DND-41 (cell line): ENCODE results near the gene ABHD3.

ENCODE experiments used
- ATAC-seq: fragments of 200-7000 bp; cut with Tn5 transposase; 3 replicates; pipeline ENCODE4 v1.9.1; 2021; ENCODE audit warnings: low read depth; ENCODE audit not compliant: insufficient read depth
- DNase-seq: peaks from one replicate; pipeline ENCODE4 v3.0.0-alpha.2; 2020
- H2AFZ ChIP-seq: 2 replicates; pipeline ENCODE4 v1.6.0; 2012; ENCODE audit warnings: low read depth, low read length
- H3K27ac ChIP-seq: 2 replicates; pipeline ENCODE4 v1.5.1; 2012; ENCODE audit warnings: low read length, inconsistent platforms
- H3K27me3 ChIP-seq: fragments of 200-600 bp; sonication (generic); 2 replicates; pipeline ENCODE4 v1.6.0; 2012; ENCODE audit warnings: low read length, mild to moderate bottlenecking, inconsistent platforms; ENCODE audit not compliant: insufficient read depth, poor library complexity
- H3K36me3 ChIP-seq: 2 replicates; pipeline ENCODE4 v1.5.1; 2012; ENCODE audit warnings: low read length, inconsistent platforms; ENCODE audit not compliant: insufficient read depth
- H3K4me1 ChIP-seq: 2 replicates; pipeline ENCODE4 v1.5.1; 2012; ENCODE audit warnings: mild to moderate bottlenecking, low read length; ENCODE audit not compliant: insufficient read depth
- H3K4me2 ChIP-seq: 2 replicates; pipeline ENCODE4 v1.6.0; 2012; ENCODE audit warnings: mild to moderate bottlenecking, moderate library complexity, low read length, inconsistent platforms; ENCODE audit not compliant: insufficient read depth
- H3K4me3 ChIP-seq, 2 experiments: fragments of 200-600 bp in 1 of 2; shearing (Covaris generic) in 1 of 2; 2 replicates each; pipeline ENCODE4 v1.5.1; 2012 to 2016; ENCODE audit warnings: inconsistent platforms in 2 of 2, low read length in 2 of 2, mild to moderate bottlenecking in 2 of 2, low read depth in 1 of 2, moderate library complexity in 1 of 2
- H3K79me2 ChIP-seq: 2 replicates; pipeline ENCODE4 v1.6.0; 2012; ENCODE audit warnings: low read length, inconsistent platforms; ENCODE audit not compliant: insufficient read depth
- H3K9ac ChIP-seq: 2 replicates; pipeline ENCODE4 v1.6.0; 2012; ENCODE audit warnings: low read depth, mild to moderate bottlenecking, inconsistent platforms, low read length, moderate library complexity
- H3K9me3 ChIP-seq: 2 replicates; pipeline ENCODE4 v1.5.1; 2012; ENCODE audit warnings: low read length, moderate library complexity, mild to moderate bottlenecking, inconsistent platforms; ENCODE audit not compliant: insufficient read depth, severe bottlenecking
- H4K20me1 ChIP-seq: 2 replicates; pipeline ENCODE4 v1.6.0; 2012; ENCODE audit warnings: low read length; ENCODE audit not compliant: insufficient read depth
- CTCF ChIP-seq: IDR thresholded peaks from 2 replicates; pipeline ENCODE4 v1.5.1; 2012; ENCODE audit warnings: borderline replicate concordance, low read length, moderate library complexity, mild to moderate bottlenecking; ENCODE audit not compliant: poor library complexity, severe bottlenecking; ENCODE audit errors: extremely low read depth
- EZH2 ChIP-seq: IDR thresholded peaks from 3 replicates; pipeline ENCODE4 v1.6.1; 2012; ENCODE audit warnings: borderline replicate concordance, low read depth, mild to moderate bottlenecking, moderate library complexity, low read length, inconsistent platforms; ENCODE audit not compliant: severe bottlenecking

The ABHD3 gene

GRCh38 chr18:21605213-21605612, 99.4 kb downstream of the ABHD3 start:
- DNase-seq, result no peak
- H3K4me2 ChIP-seq, result no peak overlapping the region

GRCh38 chr18:21604671-21605070, 99.9 kb downstream of the ABHD3 start:
- ATAC-seq, result no peak
- TF ChIP-seq CTCF (no peak), EZH2 (no peak)
- no peaks in the 10 kb centered on the region for H4K20me1 ChIP-seq
- no peak overlapping the region for H3K4me2 ChIP-seq
- H3K9me3 ChIP-seq, result no peaks in the 10 kb centered on the region
- H3K36me3 ChIP-seq, result no peaks in the 10 kb centered on the region; the same call in 1 of the 2 replicates
- H3K27ac ChIP-seq, result no peak overlapping the region
- no peak overlapping the region for H3K9ac ChIP-seq
- H3K79me2 ChIP-seq, result peaks cover 8% of the 10 kb centered on the region
- H2AFZ ChIP-seq, result no peak overlapping the region; the same call in 1 of the 2 replicates
- no peak for DNase-seq
- no peaks in the 10 kb centered on the region for H3K27me3 ChIP-seq
- H3K4me3 ChIP-seq, result no peak overlapping the region
- peaks cover 11% of the 10 kb centered on the region for H3K4me1 ChIP-seq

More at GRCh38 chr18:21605213-21605612, 99.4 kb downstream of the ABHD3 start:
- TF ChIP-seq EZH2 (no peak), CTCF (no peak)
- Histone ChIP-seq H3K9ac (no peak overlapping the region), H3K36me3 (no peaks in the 10 kb centered on the region; the same call in 1 of the 2 replicates), H3K4me1 (peaks cover 11% of the 10 kb centered on the region), H3K9me3 (no peaks in the 10 kb centered on the region), H3K4me3 (no peak overlapping the region), H3K79me2 (peaks cover 2% of the 10 kb centered on the region), H3K27me3 (no peaks in the 10 kb centered on the region), H2AFZ (no peak overlapping the region; the same call in 1 of the 2 replicates), H3K27ac (no peak overlapping the region), H4K20me1 (no peaks in the 10 kb centered on the region)
- ATAC-seq, result no peak

- Histone ChIP-seq H2AFZ (no peak overlapping the region), H3K36me3 (no peaks in the 10 kb centered on the region; the same call in 1 of the 2 replicates), H4K20me1 (peaks cover 6% of the 10 kb centered on the region; the same call in 1 of the 2 replicates), H3K9me3 (no peaks in the 10 kb centered on the region), H3K27ac (no peak overlapping the region), H3K4me3 (no peak overlapping the region), H3K9ac (no peak overlapping the region), H3K79me2 (peaks cover 32% of the 10 kb centered on the region), H3K4me1 (peaks cover 32% of the 10 kb centered on the region), H3K27me3 (no peaks in the 10 kb centered on the region), H3K4me2 (no peak overlapping the region)
- DNase-seq (no peak), ATAC-seq (no peak)
- TF ChIP-seq CTCF (no peak), EZH2 (no peak)
Measured at GRCh38 chr18:21602299-21602587, 102.3 kb downstream of the ABHD3 start.
